OCI-LY3 (cell line): ENCODE data around the gene SSTR5.

ENCODE experiments used
- CTCF ChIP-seq: fragments of 200-600, 300-600 bp; sonication (generic); IDR thresholded peaks from 2 replicates; pipeline ENCODE4 v1.5.1; 2014; ENCODE audit warnings: antibody characterized with exemption, low read length, low read depth
- EZH2phosphoT487 ChIP-seq: fragments of 200-600 bp; shearing (Covaris generic); IDR thresholded peaks from 2 replicates; pipeline ENCODE4 v1.6.1; 2018; ENCODE audit warnings: antibody characterized with exemption, mixed run types, low read depth

- TF ChIP-seq CTCF = no peak
- no peak for TF ChIP-seq EZH2phosphoT487
Measured at GRCh38 chr16:1061769-1062505, 10.6 kb upstream of the SSTR5 start.
